SKM-1 treated with dmso at 0.1 percent for 144 hours (cell line): ENCODE results near the gene PITPNM3.
"Not testable (repeated sequence)": the region's sequence is repeated elsewhere in the genome, so short reads cannot be mapped to it uniquely, and the experiment has no call there.

Source experiments
- DNase-seq: peaks from one replicate; lab custom pipeline; 2025; ENCODE audit not compliant: unreplicated experiment; lab: John Stamatoyannopoulos, UW

The PITPNM3 gene

GRCh38 chr17:6556121-6557039 is at the start of gene PITPNM3:
TSS of gene PITPNM3 (minus strand) at chr17:6556555. CDS start at chr17:6556406, 149 bp downstream.
- no peak for DNase-seq

- DNase-seq, result no peak
Observed at GRCh38 chr17:6605142-6605541, 48.8 kb upstream of the PITPNM3 start.

GRCh38 chr17:6603744-6604325 is 47.5 kb upstream of the PITPNM3 start:
- DNase-seq, result no peak

- no peak for DNase-seq
Observed at GRCh38 chr17:6602141-6602540, 45.8 kb upstream of the PITPNM3 start.

GRCh38 chr17:6599364-6599763 is 43.0 kb upstream of the PITPNM3 start:
- peak; percentile 81 for DNase-seq

- DNase-seq, result no peak
Observed at GRCh38 chr17:6597727-6598126, 41.4 kb upstream of the PITPNM3 start.

GRCh38 chr17:6596941-6597340 is 40.6 kb upstream of the PITPNM3 start:
- DNase-seq, result no peak

- no peak for DNase-seq
Observed at GRCh38 chr17:6596511-6596910, 40.2 kb upstream of the PITPNM3 start.

GRCh38 chr17:6596081-6596480 is 39.7 kb upstream of the PITPNM3 start:
- DNase-seq, result no peak

GRCh38 chr17:6593371-6593770 is 37.0 kb upstream of the PITPNM3 start:
- DNase-seq, result not testable (repeated sequence)

GRCh38 chr17:6592173-6592572 is 35.8 kb upstream of the PITPNM3 start:
- DNase-seq, result no peak

GRCh38 chr17:6591599-6592158 is 35.3 kb upstream of the PITPNM3 start:
- DNase-seq, result no peak

GRCh38 chr17:6589266-6589946 is 33.1 kb upstream of the PITPNM3 start:
- DNase-seq, result no peak

GRCh38 chr17:6588165-6588564 is 31.8 kb upstream of the PITPNM3 start:
- no peak for DNase-seq

GRCh38 chr17:6587310-6587709 is 31.0 kb upstream of the PITPNM3 start:
- DNase-seq, result no peak

- no peak for DNase-seq
Observed at GRCh38 chr17:6583411-6583810, 27.1 kb upstream of the PITPNM3 start.

GRCh38 chr17:6580625-6581024 is 24.3 kb upstream of the PITPNM3 start:
- DNase-seq, result no peak

- DNase-seq, result no peak
Observed at GRCh38 chr17:6578491-6578890, 22.1 kb upstream of the PITPNM3 start.

GRCh38 chr17:6577686-6578263 is 21.4 kb upstream of the PITPNM3 start:
- no peak for DNase-seq

- DNase-seq, result no peak
Observed at GRCh38 chr17:6576038-6576785, 19.9 kb upstream of the PITPNM3 start.
